ENCODE data around the gene MYLK.

- no peak for TF ChIP-seq CTCF (IDR thresholded peaks at IDR 0.05; ENCODE audit: low read depth, low read length, missing input control)
- TF ChIP-seq SP1 (IDR thresholded peaks at IDR 0.05) = peak; percentile 76
- peak; percentile 62 for TF ChIP-seq REST (IDR thresholded peaks at IDR 0.05)
- peak; percentile 50 to 72 for TF ChIP-seq JUND (IDR thresholded peaks at IDR 0.05)
- TF ChIP-seq TAF1 (conservative IDR thresholded peaks at IDR 0.05) = peak; percentile 59
Measured at GRCh38 chr3:123584988-123585937, 298.9 kb downstream of the MYLK start, which contains the start of gene HACD2.

Measured in liver (tissue), 3 donors.